ENCODE results near the gene MCOLN3.

Gene MCOLN3

DNA sequence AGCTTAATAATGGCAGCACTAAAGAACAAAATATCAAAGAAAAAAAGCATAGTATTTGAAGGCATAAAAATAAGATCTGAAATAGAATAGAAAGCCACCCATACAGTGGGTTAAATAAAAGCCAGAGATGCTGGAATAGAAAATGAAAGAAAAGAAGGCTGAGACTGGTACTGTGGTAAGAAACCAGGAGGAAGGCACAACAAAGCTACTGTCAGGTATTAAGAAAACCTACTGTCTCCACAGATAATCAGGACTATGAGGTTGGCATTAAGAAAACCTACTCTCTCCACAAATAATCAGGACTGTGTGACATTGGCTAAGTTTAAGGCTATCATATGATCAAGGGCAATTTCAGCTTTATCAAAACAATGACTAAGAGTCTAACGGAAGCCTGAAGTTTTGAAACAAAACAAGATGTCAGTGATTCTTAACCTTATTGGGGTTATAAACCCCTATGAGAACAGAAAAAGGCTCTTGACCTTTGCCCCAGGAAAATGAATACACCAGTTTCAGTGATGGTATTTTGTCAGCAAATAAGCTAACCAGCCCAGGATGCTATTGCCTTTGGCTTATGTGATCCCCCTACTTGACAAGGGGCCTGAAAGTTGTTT, 75.8 kb downstream of the MCOLN3 start:
- TF ChIP-seq CTCF (conservative IDR thresholded peaks at IDR 0.05): no peak
- no peak overlapping the region for H3K27ac ChIP-seq

DNA sequence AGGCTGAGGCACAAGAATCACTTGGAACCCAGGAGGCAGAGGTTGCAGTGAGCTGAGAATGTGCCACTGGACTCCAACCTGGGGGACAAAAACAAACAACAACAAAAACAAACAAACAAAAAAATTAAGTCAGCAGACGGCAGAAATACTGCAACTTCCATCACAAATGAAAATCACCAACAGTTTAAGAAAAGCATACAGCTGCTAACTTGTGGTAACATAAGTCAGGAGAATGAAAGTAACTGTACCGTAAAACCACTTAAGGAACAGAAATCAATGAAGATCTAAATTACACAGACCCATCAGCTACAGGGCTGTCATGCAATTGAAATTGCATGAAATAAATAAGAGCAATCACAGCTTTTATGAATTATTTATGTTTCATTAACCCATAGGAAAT, 76.3 kb downstream of the MCOLN3 start:
- no peak for TF ChIP-seq CTCF (conservative IDR thresholded peaks at IDR 0.05)
- no peak overlapping the region for H3K27ac ChIP-seq

- H3K27ac ChIP-seq: peak overlapping the region; percentile 83
- TF ChIP-seq CTCF (conservative IDR thresholded peaks at IDR 0.05): no peak
These were observed 78.6 kb downstream of the MCOLN3 start for GRCh38 chr1:84969489-84970250.

- peak overlapping the region; percentile 83 for H3K27ac ChIP-seq
- TF ChIP-seq CTCF (conservative IDR thresholded peaks at IDR 0.05): no peak
These were observed 79.4 kb downstream of the MCOLN3 start for GRCh38 chr1:84968865-84969264.

- TF ChIP-seq CTCF (conservative IDR thresholded peaks at IDR 0.05): no peak
- H3K27ac ChIP-seq: peak overlapping the region; percentile 83
These were observed 80.2 kb downstream of the MCOLN3 start for GRCh38 chr1:84968101-84968500.

All from VCaP (cell line).